ENCODE measurements around the gene RPL26. TPM values are rescaled to one million over a fixed set of nuclear protein-coding genes. Genes with fewer than 3 reads are reported as not detected.
A peak's percentile ranks its signal among the peaks of the same experiment; 100 is the strongest.

The RPL26 gene
- polyA plus RNA-seq, 1 donor, result 2,681 TPM

DNA sequence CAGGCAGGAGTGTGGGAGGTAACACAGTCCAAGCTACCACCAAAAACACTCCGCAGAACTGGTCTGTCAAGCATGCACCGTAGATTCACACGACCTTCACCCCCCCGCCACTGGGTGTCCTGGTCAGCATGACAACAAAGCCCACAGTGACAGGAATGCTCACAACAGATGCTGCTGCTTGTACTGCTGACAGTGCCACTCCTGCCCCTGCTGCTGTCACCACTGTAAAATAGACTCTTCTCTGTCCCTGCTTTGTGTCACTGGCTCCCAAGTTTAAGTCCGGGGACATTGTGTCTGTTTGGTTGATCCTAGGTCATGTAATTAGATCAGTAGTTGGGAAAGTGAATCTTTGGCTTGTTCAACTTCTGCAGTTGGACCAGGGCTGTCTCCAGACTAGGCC lies 50.3 kb downstream of the RPL26 start:
- peak; percentile 50 for DNase-seq

DNA sequence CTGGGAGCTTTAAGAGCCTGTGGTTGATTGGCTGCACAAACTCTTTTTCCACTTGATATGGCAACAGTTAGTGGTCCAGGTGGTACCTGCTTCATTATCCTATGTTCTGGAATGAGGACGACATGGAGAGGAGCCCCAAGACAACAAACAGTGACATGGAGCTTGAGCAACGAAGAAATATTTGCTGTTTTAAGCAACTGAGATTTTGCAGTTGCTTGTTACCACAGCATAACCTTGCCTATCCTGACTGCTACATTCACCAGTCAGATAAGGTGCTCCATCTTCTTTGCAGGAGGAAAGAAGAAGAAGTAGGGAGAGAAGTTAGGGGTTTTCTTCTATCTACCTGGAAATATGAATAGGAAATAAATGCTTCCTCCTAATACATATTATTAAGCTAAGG lies 50.9 kb downstream of the RPL26 start:
- no peak for DNase-seq

Other genes starting within 250 kb of the RPL26 start
- 22.9 TPM for gene PER1, start 230.8 kb downstream of the RPL26 start, polyA plus RNA-seq (ENCODE audit: insufficient read length)
- gene VAMP2, start 220.2 kb downstream of the RPL26 start, polyA plus RNA-seq (ENCODE audit: insufficient read length), result 120 TPM
- 26.9 TPM for gene TMEM107, start 206.8 kb downstream of the RPL26 start, polyA plus RNA-seq (ENCODE audit: insufficient read length)
- 2.8 TPM for gene BORCS6, start 193.0 kb downstream of the RPL26 start, polyA plus RNA-seq (ENCODE audit: insufficient read length)
- gene AURKB, start 172.6 kb downstream of the RPL26 start, polyA plus RNA-seq (ENCODE audit: insufficient read length), result 49.9 TPM
- 40.1 TPM for gene CTC1, start 135.1 kb downstream of the RPL26 start, polyA plus RNA-seq (ENCODE audit: insufficient read length)
- gene PFAS, start 133.9 kb downstream of the RPL26 start, polyA plus RNA-seq (ENCODE audit: insufficient read length), result 53.8 TPM
- 26.5 TPM for gene RANGRF, start 94.5 kb downstream of the RPL26 start, polyA plus RNA-seq (ENCODE audit: insufficient read length)
- 4.4 TPM for gene SLC25A35, start 87.8 kb downstream of the RPL26 start, polyA plus RNA-seq (ENCODE audit: insufficient read length)
- 19.9 TPM for gene ARHGEF15, start 73.0 kb downstream of the RPL26 start, polyA plus RNA-seq (ENCODE audit: insufficient read length)
- not detected for gene ODF4, start 43.4 kb downstream of the RPL26 start, polyA plus RNA-seq (ENCODE audit: insufficient read length)
- gene RNF222, start 14.6 kb upstream of the RPL26 start, polyA plus RNA-seq (ENCODE audit: insufficient read length), result 0.07 TPM
- 57.3 TPM for gene NDEL1, start 52.7 kb upstream of the RPL26 start, polyA plus RNA-seq (ENCODE audit: insufficient read length)
- 282 TPM for gene MYH10, start 247.5 kb upstream of the RPL26 start, polyA plus RNA-seq (ENCODE audit: insufficient read length)